Type B pancreatic cell (in vitro differentiated cells): ENCODE data around the gene CLEC10A. TPM values are rescaled to one million over a fixed set of nuclear protein-coding genes. Genes with fewer than 3 reads are reported as not detected.

Source experiments
- DNase-seq: peaks from one replicate; pipeline ENCODE4 v3.0.0; 2021; ENCODE audit warnings: mixed read lengths; ENCODE audit not compliant: unreplicated experiment; ENCODE audit errors: extremely low spot score
- H3K27ac Mint-ChIP-seq: 2 replicates; pipeline ENCODE4 v1.8.0; 2021; ENCODE audit warnings: mild to moderate bottlenecking, mixed read lengths
- H3K27me3 Mint-ChIP-seq: 2 replicates; pipeline ENCODE4 v1.8.0; 2021; ENCODE audit warnings: mixed read lengths
- H3K36me3 Mint-ChIP-seq: 2 replicates; pipeline ENCODE4 v1.8.0; 2021; ENCODE audit warnings: mixed read lengths
- H3K4me1 Mint-ChIP-seq: one replicate; pipeline ENCODE4 v1.8.0; 2021; ENCODE audit warnings: mixed read lengths; ENCODE audit not compliant: unreplicated experiment
- H3K4me3 Mint-ChIP-seq: 2 replicates; pipeline ENCODE4 v1.8.0; 2021; ENCODE audit warnings: mild to moderate bottlenecking, mixed read lengths
- H3K9me3 Mint-ChIP-seq: 2 replicates; pipeline ENCODE4 v1.8.0; 2021; ENCODE audit warnings: mixed read lengths
- CTCF ChIP-seq: fragments of 200-600 bp; sonication (generic); conservative IDR thresholded peaks from 2 replicates; pipeline ENCODE4 v1.5.0; 2021; ENCODE audit warnings: antibody characterized with exemption, mild to moderate bottlenecking
- total RNA-seq: library from RNA; stranded (reverse); gene quantifications from 2 replicates; pipeline ENCODE4 v1.2.1, GENCODE V29; 2021; ENCODE audit warnings: low replicate concordance

Gene CLEC10A
- total RNA-seq, 1 donor from 2014 or later: not detected

DNA sequence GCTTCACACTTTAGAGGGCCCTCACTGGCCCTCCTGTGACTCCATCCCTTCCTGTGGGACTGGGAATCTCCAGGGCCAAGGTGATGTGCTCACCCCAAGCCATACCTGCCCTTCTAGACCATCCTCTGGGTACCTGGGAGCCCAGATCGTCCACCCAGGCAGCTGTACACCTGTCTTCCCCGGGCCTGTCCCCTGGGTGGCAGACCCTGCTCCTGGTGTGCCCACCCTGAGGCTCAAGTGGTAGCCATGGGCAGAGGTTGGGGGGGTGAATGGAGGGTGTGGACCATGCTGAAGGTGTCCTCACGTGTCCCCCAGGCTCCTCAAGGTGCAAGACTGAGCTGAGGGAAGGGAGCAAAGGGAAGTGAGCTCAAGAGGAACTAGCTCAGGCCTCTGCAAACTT, 9.3 kb downstream of the CLEC10A start:
- Mint-ChIP-seq H3K4me1 (no peaks in the 10 kb centered on the region), H3K4me3 (no peak overlapping the region), H3K36me3 (no peaks in the 10 kb centered on the region), H3K27me3 (peaks cover 22% of the 10 kb centered on the region), H3K9me3 (peaks cover 6% of the 10 kb centered on the region), H3K27ac (no peak overlapping the region)
- no peak for DNase-seq
- TF ChIP-seq CTCF: no peak

- no peaks in the 10 kb centered on the region for H3K4me1 Mint-ChIP-seq
- no peak overlapping the region for H3K27ac Mint-ChIP-seq
- DNase-seq: no peak
- peaks cover 25% of the 10 kb centered on the region for H3K27me3 Mint-ChIP-seq
- no peaks in the 10 kb centered on the region for H3K36me3 Mint-ChIP-seq
- TF ChIP-seq CTCF: no peak
- no peak overlapping the region for H3K4me3 Mint-ChIP-seq
- peaks cover 6% of the 10 kb centered on the region for H3K9me3 Mint-ChIP-seq
Measured at GRCh38 chr17:7068268-7068667, 11.8 kb downstream of the CLEC10A start.

DNA sequence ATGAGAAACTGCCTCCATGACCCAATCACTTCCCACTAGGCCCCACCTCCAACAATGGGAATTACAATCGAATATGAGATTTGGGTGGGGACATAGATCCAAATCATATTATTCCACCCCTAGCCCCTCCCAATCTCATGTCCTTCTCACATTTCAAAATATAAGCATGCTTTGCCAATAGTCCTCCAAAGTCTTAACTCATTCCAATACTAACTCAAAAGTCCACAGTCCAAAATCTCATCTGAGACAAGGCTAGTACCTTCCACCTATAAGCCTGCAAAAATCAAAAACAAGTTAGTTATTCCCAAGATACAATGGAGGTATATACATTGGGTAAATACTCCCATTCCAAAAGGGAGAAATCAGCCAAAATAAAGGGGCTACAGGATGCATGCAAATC, 12.9 kb downstream of the CLEC10A start:
- H3K4me3 Mint-ChIP-seq: no peak overlapping the region
- H3K27me3 Mint-ChIP-seq: peaks cover 23% of the 10 kb centered on the region
- TF ChIP-seq CTCF: no peak
- H3K4me1 Mint-ChIP-seq: peaks cover 4% of the 10 kb centered on the region
- no peak overlapping the region for H3K27ac Mint-ChIP-seq
- peaks cover 6% of the 10 kb centered on the region for H3K9me3 Mint-ChIP-seq
- DNase-seq: no peak
- H3K36me3 Mint-ChIP-seq: no peaks in the 10 kb centered on the region

DNA sequence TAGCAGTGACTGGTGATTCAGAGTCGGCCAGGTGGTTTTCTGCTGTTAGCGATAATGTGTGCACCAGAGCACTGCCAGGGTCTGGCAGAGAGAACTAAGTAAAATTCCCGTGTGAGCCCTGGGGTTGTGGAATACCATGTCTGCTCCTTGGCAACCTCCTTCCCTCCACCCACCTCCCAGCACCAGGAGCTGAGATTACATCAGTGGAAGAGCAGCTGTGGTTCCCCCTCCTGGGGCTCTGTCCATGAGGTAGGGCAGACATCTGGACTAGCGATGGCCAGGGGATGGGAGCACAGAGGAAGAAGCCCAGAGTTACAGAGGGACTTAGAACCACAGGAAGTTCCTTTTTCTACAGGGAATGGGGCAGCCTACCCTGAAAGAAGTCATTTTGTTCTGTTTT, 15.8 kb downstream of the CLEC10A start:
- Mint-ChIP-seq H3K27ac (no peak overlapping the region), H3K4me1 (peaks cover 4% of the 10 kb centered on the region), H3K9me3 (peaks cover 6% of the 10 kb centered on the region), H3K4me3 (no peak overlapping the region), H3K36me3 (no peaks in the 10 kb centered on the region), H3K27me3 (peaks cover 15% of the 10 kb centered on the region)
- no peak for TF ChIP-seq CTCF
- no peak for DNase-seq

GRCh38 chr17:7063518-7064094, 16.4 kb downstream of the CLEC10A start:
- Mint-ChIP-seq H3K9me3 (peaks cover 6% of the 10 kb centered on the region), H3K4me3 (no peak overlapping the region), H3K27me3 (peaks cover 15% of the 10 kb centered on the region), H3K4me1 (peaks cover 4% of the 10 kb centered on the region), H3K36me3 (no peaks in the 10 kb centered on the region), H3K27ac (no peak overlapping the region)
- TF ChIP-seq CTCF: no peak
- no peak for DNase-seq
